ENCODE measurements around the gene HTR3C. TPM values are rescaled to one million over a fixed set of nuclear protein-coding genes. Genes with fewer than 3 reads are reported as not detected.

Gene HTR3C
- total RNA-seq, 4 donors from 2014 or later: 0.45 TPM; not detected in 3

DNA sequence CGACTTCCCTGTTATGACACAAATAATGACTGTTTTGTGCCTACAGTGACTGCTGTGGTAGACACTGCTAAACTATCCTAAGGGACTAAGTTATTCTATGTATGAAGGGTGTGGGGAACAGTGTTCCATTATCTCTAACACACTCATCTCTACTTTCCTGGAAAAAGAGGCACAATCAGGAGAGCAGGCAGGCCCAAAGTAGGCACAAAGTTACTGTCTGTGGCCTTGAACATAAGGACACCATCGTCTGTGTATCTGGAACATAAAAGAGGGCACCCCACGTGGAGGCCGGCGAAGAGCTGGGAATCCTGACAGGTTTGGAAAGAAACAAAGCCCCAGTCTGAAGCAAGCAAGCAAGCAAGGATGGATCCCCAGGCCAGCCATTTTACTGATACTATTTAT is 36.7 kb upstream of the HTR3C start:
- H3K27me3 ChIP-seq: no peaks in the 10 kb centered on the region
- TF ChIP-seq, protein P1, sequence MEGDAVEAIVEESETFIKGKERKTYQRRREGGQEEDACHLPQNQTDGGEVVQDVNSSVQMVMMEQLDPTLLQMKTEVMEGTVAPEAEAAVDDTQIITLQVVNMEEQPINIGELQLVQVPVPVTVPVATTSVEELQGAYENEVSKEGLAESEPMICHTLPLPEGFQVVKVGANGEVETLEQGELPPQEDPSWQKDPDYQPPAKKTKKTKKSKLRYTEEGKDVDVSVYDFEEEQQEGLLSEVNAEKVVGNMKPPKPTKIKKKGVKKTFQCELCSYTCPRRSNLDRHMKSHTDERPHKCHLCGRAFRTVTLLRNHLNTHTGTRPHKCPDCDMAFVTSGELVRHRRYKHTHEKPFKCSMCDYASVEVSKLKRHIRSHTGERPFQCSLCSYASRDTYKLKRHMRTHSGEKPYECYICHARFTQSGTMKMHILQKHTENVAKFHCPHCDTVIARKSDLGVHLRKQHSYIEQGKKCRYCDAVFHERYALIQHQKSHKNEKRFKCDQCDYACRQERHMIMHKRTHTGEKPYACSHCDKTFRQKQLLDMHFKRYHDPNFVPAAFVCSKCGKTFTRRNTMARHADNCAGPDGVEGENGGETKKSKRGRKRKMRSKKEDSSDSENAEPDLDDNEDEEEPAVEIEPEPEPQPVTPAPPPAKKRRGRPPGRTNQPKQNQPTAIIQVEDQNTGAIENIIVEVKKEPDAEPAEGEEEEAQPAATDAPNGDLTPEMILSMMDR (IDR thresholded peaks at IDR 0.05): no peak
- no peak for TF ChIP-seq POLR2A (IDR thresholded peaks at IDR 0.05)
- 84 to 85% methylated on average over 5 of the region's 5 CpGs for WGBS, 2 donors
- H3K36me3 ChIP-seq: peaks cover 0 to 4% of the 10 kb centered on the region in 2 donors
- H3K4me1 ChIP-seq: peaks cover 6% of the 10 kb centered on the region in 2 donors
- no peak for DNase-seq
- H3K4me3 ChIP-seq (replicated peaks in 1 of 3): no peak overlapping the region
- no peak overlapping the region for H3K27ac ChIP-seq
- no peaks in the 10 kb centered on the region for H3K9me3 ChIP-seq
- intact Hi-C loops (cut with DNase I): loop anchor here (2.0 to 10.0 kb wide), 2 partner anchors 119 to 139 kb away; partner anchors contain the start of gene DVL3

DNA sequence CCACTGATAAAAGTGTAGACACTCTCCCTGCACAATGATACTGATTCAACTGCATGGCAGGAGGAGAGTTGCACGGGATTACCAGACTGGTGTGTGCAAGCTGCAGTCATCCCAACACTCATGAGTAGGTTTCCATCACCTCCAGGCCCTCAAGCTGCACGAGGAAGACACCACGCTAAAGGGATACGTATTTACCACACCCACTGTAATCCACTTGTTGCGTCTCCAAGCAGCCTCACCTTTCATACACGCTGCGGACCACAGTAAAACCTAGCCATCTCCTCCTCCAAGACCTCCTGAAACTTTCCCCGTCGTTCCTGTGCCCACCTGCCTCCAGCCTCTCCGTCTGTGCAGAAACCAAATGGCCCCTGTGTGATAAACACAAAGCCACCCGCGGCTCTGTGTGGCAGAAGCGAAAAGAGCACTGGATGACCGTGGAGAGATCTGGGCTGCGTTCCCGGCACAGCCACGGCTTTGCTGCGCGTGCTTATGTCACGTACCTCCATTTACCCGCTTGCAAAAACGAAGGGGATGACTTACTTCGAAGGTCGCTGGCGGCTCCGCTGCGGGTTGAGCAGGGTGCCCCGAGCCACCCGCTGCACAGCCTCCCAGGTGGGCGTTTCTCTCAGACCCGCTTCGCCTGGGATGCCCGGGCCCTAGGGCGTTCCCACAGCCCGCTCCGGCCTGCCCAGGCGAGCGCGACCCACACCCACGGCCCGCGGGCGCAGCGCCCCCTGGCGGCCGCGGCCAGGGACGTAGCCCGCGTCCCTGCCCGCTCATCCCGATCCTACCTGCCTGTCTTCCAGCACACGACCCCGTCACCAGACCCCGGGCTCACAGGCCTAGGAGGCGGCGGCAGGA is 35.8 kb upstream of the HTR3C start:
- Histone ChIP-seq H3K4me3 (replicated peaks in 1 of 3) (peak overlapping the region; percentile 97), H3K4me1 (peaks cover 6% of the 10 kb centered on the region in 2 donors), H3K27me3 (no peaks in the 10 kb centered on the region), H3K36me3 (no peaks in the 10 kb centered on the region), H3K27ac (peak overlapping the region in 2 of 3 donors; percentile 63 to 79), H3K9me3 (no peaks in the 10 kb centered on the region)
- DNase-seq: peak; percentile 51 to 56
- intact Hi-C loops (cut with DNase I): loop anchor here (2.0 to 10.0 kb wide), 2 partner anchors 120 to 138 kb away; partner anchors contain the start of gene DVL3
- WGBS, 2 donors: 29 to 37% methylated on average over 26 to 36 of the region's 57 CpGs
- TF ChIP-seq POLR2A (IDR thresholded peaks at IDR 0.05): no peak
- TF ChIP-seq, protein P1 (IDR thresholded peaks at IDR 0.05): peak in 5 of 6 experiments; percentile 88 to 99 (median 93)

DNA sequence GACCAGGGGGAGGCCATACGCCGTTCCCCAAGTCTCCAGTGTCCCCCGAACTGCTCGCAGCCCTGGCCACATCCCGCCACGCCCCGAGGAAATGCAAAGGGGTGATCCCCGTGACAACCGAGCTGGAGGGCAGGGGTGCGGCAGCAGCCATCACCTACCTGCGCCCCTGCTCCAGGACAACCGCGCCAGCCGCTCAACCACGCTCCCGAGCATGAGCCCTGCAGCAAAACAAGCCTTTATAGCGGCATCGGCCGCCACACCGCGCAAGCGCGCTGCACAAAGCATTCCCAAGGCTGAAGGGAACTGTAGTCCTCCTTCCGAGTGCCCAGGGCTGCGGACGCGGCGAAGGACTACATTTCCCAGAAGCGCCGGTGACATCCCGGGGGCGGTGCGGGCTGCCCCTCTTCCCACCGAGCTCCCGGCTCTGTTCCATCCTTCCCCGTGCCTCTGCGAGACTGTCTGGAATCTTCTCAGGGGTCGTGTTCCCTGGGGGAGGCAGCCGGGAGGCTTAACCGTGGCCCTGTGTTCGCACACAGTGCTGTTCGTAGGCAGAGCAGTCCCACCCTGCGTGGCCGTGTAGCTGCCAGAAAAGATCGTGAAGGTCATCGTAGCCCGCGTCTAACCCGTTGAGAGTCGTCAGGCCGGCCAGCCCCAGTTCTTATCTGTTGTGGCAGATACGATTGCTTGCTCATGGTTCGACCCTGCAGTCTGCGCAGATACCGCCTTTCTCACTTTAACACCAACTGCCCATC is 35.0 kb upstream of the HTR3C start, which contains the start of gene ABCC5:
Gene ABCC5, minus strand, starts transcription at position 213 of the 752 bp plus-strand sequence. CDS start 3,492 bp downstream, outside the sequence.
- DNase-seq: peak; percentile 91
- WGBS, 2 donors: 1% methylated on average over 32 to 47 of the region's 55 CpGs
- intact Hi-C loops (cut with DNase I): loop anchor here (2.0 to 10.0 kb wide), 2 partner anchors 121 to 137 kb away; partner anchors contain the start of gene DVL3

DNA sequence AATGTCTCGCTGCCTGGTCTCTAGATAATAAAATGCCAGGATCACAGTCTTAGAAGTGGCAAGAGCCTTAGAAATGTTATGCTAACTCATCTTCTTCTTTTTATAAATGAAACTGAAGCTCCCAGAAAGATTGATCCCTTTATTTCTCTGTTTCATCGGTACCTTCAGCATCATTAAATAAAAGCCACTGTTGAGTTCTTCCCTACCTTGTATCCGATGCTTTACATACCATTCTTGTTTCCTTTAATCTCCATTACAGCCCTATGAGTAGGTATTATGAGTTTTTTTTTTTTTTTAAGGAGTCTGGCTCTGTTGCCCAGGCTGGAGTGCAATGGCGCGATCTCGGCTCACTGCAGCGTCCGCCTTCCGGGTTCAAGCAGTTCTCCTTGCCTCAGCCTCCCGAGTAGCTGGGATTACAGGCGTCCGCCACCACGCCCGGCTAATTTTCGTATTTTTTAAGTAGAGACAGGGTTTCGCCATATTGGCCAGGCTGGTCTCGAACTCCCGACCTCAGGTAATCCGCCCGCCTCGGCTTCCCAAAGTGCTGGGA is 34.3 kb upstream of the HTR3C start:
- H3K36me3 ChIP-seq: no peaks in the 10 kb centered on the region
- 91% methylated on average over 21 of the region's 21 CpGs for WGBS, 2 donors
- H3K4me1 ChIP-seq: peaks cover 6% of the 10 kb centered on the region in 2 donors
- DNase-seq: no peak
- peak overlapping the region in 2 of 3 donors; percentile 63 to 70 for H3K27ac ChIP-seq
- no peak for TF ChIP-seq POLR2A (IDR thresholded peaks at IDR 0.05)
- TF ChIP-seq, protein P1 (IDR thresholded peaks at IDR 0.05): no peak
- intact Hi-C loops (cut with DNase I): loop anchor here (10.0 kb wide), 1 partner anchor 136 kb away; the partner anchor contains the start of gene DVL3
- no peaks in the 10 kb centered on the region for H3K27me3 ChIP-seq
- H3K4me3 ChIP-seq (replicated peaks in 1 of 3): peak overlapping the region in 2 of 3 donors; percentile 97
- no peaks in the 10 kb centered on the region for H3K9me3 ChIP-seq

More for the DNA sequence above, 35.0 kb upstream of the HTR3C start, which contains the start of gene ABCC5:
- Histone ChIP-seq H3K27me3 (no peaks in the 10 kb centered on the region), H3K4me1 (peaks cover 6% of the 10 kb centered on the region in 2 donors), H3K4me3 (replicated peaks in 1 of 3) (peak within 1 kb of the TSS; percentile 97), H3K36me3 (no peaks in the 10 kb centered on the region), H3K27ac (peak within 1 kb of the TSS; percentile 10 to 79 (median 63)), H3K9me3 (no peaks in the 10 kb centered on the region)
- peak in 1 of 2 donors; percentile 52 for TF ChIP-seq POLR2A (IDR thresholded peaks at IDR 0.05)
- TF ChIP-seq, protein P1 (IDR thresholded peaks at IDR 0.05): peak in 4 of 6 experiments; percentile 38 to 59 (median 46)
